Activated CD8-positive, alpha-beta T cell treated with anti-CD3 and anti-CD28 coated beads for 36 hours (primary cell): ENCODE measurements around the gene TMEM94. TPM values are rescaled to one million over a fixed set of nuclear protein-coding genes. Genes with fewer than 3 reads are reported as not detected.
A peak's percentile ranks its signal among the peaks of the same experiment; 100 is the strongest.
"Not testable (repeated sequence)": the region's sequence is repeated elsewhere in the genome, so short reads cannot be mapped to it uniquely, and the experiment has no call there.

Experiments
- ATAC-seq: fragments of 200-7000 bp; cut with Tn5 transposase; one replicate; pipeline ENCODE4 v1.10.0; 2021; ENCODE audit warnings: mild to moderate bottlenecking, moderate library complexity
- CTCF ChIA-PET: fragments of 350-600 bp; sonication (Branson Sonifier 250); formaldehyde crosslinking; loops from one replicate; lab custom pipeline; 2021; ENCODE audit warnings: antibody characterized with exemption; lab: Charles Lee
- POLR2A ChIA-PET: fragments of 350-600 bp; sonication (Branson Sonifier 250); formaldehyde crosslinking; loops from one replicate; lab custom pipeline; 2021; ENCODE audit warnings: antibody characterized with exemption; lab: Charles Lee
- DNase-seq: peaks from one replicate; pipeline ENCODE4 v3.0.0-alpha.2; 2020
- H3K27ac Mint-ChIP-seq: one replicate; pipeline ENCODE4 v1.8.0; 2021; ENCODE audit warnings: mild to moderate bottlenecking, mixed read lengths
- H3K27me3 Mint-ChIP-seq: one replicate; pipeline ENCODE4 v1.8.0; 2021; ENCODE audit warnings: mixed read lengths
- H3K36me3 Mint-ChIP-seq: one replicate; pipeline ENCODE4 v1.8.0; 2021; ENCODE audit warnings: low read depth, mixed read lengths
- H3K4me1 Mint-ChIP-seq: one replicate; pipeline ENCODE4 v1.8.0; 2021; ENCODE audit warnings: low read depth, mixed read lengths
- H3K4me3 Mint-ChIP-seq: one replicate; pipeline ENCODE4 v1.8.0; 2021; ENCODE audit warnings: mild to moderate bottlenecking, moderate library complexity, mixed read lengths
- H3K9me3 Mint-ChIP-seq: one replicate; pipeline ENCODE4 v1.8.0; 2021; ENCODE audit warnings: mixed read lengths
- intact Hi-C: fragments of 100-400 bp; cut with micrococcal nuclease; formaldehyde crosslinking; loops from one replicate; pipeline ENCODE4 v1.10.0; 2022
- total RNA-seq, 2 experiments: library from RNA; stranded (reverse); gene quantifications; one replicate each; pipeline ENCODE4 v1.2.3, GENCODE V29; 2021
- TF ChIP-seq, protein P1 (sequence below): fragments of 200-600 bp; IDR thresholded peaks from one replicate; pipeline ENCODE4 v1.8.0; 2022; ENCODE audit warnings: antibody characterized with exemption, mild to moderate bottlenecking

Gene TMEM94
- total RNA-seq, 2 experiments from 2014 or later, result 55.3 to 56.4 TPM

DNA sequence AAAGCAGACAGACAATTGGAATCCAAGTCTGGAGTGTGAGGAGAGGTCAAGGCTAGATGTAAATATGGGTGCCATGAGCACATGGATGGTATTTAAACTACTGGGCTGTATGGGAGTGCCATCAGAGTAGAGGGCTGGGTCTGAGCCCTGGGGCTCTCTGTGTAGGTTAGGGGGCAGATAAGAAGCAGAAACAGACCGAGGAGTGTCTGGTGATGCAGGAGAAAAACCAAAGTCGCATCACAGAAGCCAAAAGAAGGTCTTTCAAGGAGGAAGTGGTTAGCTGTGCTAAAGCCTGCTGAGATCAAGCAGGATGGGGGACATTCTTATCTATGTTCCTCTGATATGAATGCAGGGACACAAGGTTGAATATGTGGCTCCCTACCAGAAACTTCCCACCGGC is 61.8 kb downstream of the TMEM94 start:
- Mint-ChIP-seq H3K4me1 (peaks cover 28% of the 10 kb centered on the region), H3K4me3 (peak overlapping the region; percentile 90), H3K36me3 (peaks cover 30% of the 10 kb centered on the region), H3K27ac (peak overlapping the region; percentile 78), H3K27me3 (no peaks in the 10 kb centered on the region), H3K9me3 (no peaks in the 10 kb centered on the region)
- intact Hi-C loops, result loop anchor here (5.0 kb wide), 1 partner anchor 91 kb away; no protein-coding TSS in a partner anchor
- ChIA-PET CTCF (interaction anchor here (1.1 to 4.3 kb wide), 3 partner anchors 14 to 88 kb away, joined by 3 to 17 read pairs (median 3); partner anchors contain the start of gene MYO15B), POLR2A (interaction anchor here (0.6 to 2.2 kb wide), 5 partner anchors 9 to 423 kb away, joined by 3 to 8 read pairs (median 3); partner anchors contain the start of gene MIF4GD)
- ATAC-seq, result peak; percentile 41
- TF ChIP-seq, protein P1, sequence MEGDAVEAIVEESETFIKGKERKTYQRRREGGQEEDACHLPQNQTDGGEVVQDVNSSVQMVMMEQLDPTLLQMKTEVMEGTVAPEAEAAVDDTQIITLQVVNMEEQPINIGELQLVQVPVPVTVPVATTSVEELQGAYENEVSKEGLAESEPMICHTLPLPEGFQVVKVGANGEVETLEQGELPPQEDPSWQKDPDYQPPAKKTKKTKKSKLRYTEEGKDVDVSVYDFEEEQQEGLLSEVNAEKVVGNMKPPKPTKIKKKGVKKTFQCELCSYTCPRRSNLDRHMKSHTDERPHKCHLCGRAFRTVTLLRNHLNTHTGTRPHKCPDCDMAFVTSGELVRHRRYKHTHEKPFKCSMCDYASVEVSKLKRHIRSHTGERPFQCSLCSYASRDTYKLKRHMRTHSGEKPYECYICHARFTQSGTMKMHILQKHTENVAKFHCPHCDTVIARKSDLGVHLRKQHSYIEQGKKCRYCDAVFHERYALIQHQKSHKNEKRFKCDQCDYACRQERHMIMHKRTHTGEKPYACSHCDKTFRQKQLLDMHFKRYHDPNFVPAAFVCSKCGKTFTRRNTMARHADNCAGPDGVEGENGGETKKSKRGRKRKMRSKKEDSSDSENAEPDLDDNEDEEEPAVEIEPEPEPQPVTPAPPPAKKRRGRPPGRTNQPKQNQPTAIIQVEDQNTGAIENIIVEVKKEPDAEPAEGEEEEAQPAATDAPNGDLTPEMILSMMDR, result no peak
- peak; percentile 65 for DNase-seq

DNA sequence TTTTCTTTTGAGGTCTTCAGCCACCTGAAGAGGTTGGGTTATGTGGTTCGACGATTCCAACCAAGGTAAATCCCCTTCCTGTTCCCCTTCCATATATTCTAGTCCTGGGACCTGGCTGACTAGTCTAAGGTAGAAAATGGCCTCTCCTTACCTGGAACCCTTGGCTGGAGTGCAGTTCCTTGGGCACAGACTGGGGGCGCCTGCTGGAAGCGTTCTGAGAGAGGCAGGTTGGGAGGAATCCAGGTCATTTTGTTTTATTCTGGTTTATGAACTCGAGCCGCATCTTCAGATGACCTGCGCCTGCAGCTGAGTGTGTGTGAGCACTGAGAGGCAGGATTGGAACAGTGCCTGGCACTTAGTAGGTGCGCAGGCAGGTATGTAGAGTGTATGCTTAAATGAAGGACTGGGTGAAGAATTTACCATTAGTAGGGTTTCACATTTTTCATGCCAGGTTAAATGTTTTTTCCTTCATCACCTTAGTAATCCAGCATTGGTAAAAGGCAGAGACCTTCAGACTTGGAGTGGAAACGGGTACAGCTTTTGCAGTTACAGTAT is 62.6 kb downstream of the TMEM94 start:
- ChIA-PET POLR2A (interaction anchor here (0.6 to 2.2 kb wide), 5 partner anchors 8 to 422 kb away, joined by 3 to 8 read pairs (median 3); partner anchors contain the start of gene MIF4GD), CTCF (interaction anchor here (1.1 to 4.3 kb wide), 3 partner anchors 15 to 69 kb away, joined by 3 to 17 read pairs (median 4); partner anchors contain the start of gene MYO15B)
- DNase-seq (no peak), ATAC-seq (no peak)
- TF ChIP-seq, protein P1, result no peak
- intact Hi-C loops, result loop anchor here (5.0 kb wide), 1 partner anchor 92 kb away; no protein-coding TSS in a partner anchor
- peak overlapping the region; percentile 78 for H3K27ac Mint-ChIP-seq
- H3K4me3 Mint-ChIP-seq, result no peak overlapping the region
- no peaks in the 10 kb centered on the region for H3K9me3 Mint-ChIP-seq
- H3K4me1 Mint-ChIP-seq, result peaks cover 25% of the 10 kb centered on the region
- peaks cover 36% of the 10 kb centered on the region for H3K36me3 Mint-ChIP-seq
- no peaks in the 10 kb centered on the region for H3K27me3 Mint-ChIP-seq

GRCh38 chr17:75520413-75520812 is 64.0 kb downstream of the TMEM94 start:
- H3K27me3 Mint-ChIP-seq, DNase-seq, H3K4me3 Mint-ChIP-seq, H3K27ac Mint-ChIP-seq, ATAC-seq, H3K9me3 Mint-ChIP-seq: not testable (repeated sequence)
- intact Hi-C loops, result loop anchor here (10.0 kb wide), 1 partner anchor 64 kb away; the partner anchor contains the start of gene MYO15B
- peaks cover 25% of the 10 kb centered on the region for H3K4me1 Mint-ChIP-seq
- H3K36me3 Mint-ChIP-seq, result peaks cover 36% of the 10 kb centered on the region
- ChIA-PET POLR2A (interaction anchor here (1.0 kb wide), 2 partner anchors 64 to 105 kb away, joined by 3 read pairs; partner anchors contain the start of gene TMEM94), CTCF (interaction anchor here (1.4 kb wide), 1 partner anchor 16 kb away, joined by 4 read pairs; no protein-coding TSS in a partner anchor)

DNA sequence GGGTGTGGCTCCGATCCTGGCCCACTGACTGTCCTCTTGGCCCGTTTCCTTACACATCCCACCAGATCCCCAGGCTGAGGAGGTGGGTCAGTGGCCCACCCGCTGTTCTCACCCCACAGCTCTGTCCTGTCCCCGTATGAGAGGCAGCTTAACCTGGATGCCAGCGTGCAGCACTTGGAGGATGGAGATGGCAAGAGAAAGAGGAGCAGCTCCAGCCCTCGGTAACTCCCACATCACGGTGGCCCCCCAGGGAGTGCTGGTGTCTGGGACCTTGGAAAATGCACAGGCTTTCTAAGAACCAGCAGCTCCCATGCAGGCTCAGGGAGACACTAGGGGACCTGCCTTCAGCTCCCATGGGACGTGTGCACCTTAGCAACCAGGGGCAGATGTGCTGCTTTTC is 64.9 kb downstream of the TMEM94 start:
- DNase-seq (no peak), ATAC-seq (no peak)
- Mint-ChIP-seq H3K9me3 (no peaks in the 10 kb centered on the region), H3K27ac (no peak overlapping the region), H3K27me3 (peaks cover under 1% of the 10 kb centered on the region), H3K4me1 (peaks cover 26% of the 10 kb centered on the region), H3K4me3 (no peak overlapping the region), H3K36me3 (peaks cover 36% of the 10 kb centered on the region)
- ChIA-PET POLR2A (interaction anchor here (1.0 kb wide), 1 partner anchor 104 kb away, joined by 3 read pairs; no protein-coding TSS in a partner anchor), CTCF (interaction anchor here (0.8 kb wide), 1 partner anchor 232 kb away, joined by 3 read pairs; the partner anchor contains the start of gene SLC25A19)
- intact Hi-C loops, result loop anchor here (10.0 kb wide), 1 partner anchor 64 kb away; the partner anchor contains the start of gene MYO15B
- TF ChIP-seq, protein P1, result no peak

GRCh38 chr17:75521951-75522727 is 65.7 kb downstream of the TMEM94 start:
- intact Hi-C loops, result loop anchor here (10.0 kb wide), 1 partner anchor 63 kb away; the partner anchor contains the start of gene MYO15B
- no peak overlapping the region for H3K4me3 Mint-ChIP-seq
- H3K4me1 Mint-ChIP-seq, result peaks cover 32% of the 10 kb centered on the region
- TF ChIP-seq, protein P1, result no peak
- no peaks in the 10 kb centered on the region for H3K9me3 Mint-ChIP-seq
- peaks cover 2% of the 10 kb centered on the region for H3K27me3 Mint-ChIP-seq
- H3K27ac Mint-ChIP-seq, result no peak overlapping the region
- DNase-seq (no peak), ATAC-seq (no peak)
- ChIA-PET CTCF (interaction anchor here (0.8 to 5.7 kb wide), 4 partner anchors 13 to 408 kb away, joined by 3 to 18 read pairs (median 3); partner anchors contain the start of gene SLC25A19), POLR2A (interaction anchor here (0.6 to 1.3 kb wide), 2 partner anchors 12 to 742 kb away, joined by 3 read pairs; no protein-coding TSS in a partner anchor)
- H3K36me3 Mint-ChIP-seq, result peaks cover 36% of the 10 kb centered on the region
